Measurements from ENCODE around the gene CCDC194.

DNA sequence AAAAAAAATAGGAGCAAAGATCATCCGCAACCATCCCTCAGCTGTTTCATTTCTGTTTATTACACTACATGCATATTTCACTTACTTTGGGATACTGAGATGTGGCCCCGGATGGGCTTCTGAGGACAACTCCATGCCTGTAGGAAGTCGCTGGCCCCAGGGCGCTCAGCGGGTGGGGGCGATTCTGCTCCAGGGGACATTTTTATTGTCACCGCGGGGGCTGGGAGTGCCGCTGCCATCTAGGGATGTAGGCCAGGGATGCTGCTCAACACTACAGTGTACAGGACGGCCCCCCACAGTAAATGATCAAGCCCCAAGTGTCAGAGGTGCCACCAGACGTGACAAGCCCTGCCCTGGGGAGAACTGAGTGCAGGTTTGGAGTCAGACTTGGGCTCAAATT lies 17.8 kb upstream of the CCDC194 start:
- TF ChIP-seq, protein P1, sequence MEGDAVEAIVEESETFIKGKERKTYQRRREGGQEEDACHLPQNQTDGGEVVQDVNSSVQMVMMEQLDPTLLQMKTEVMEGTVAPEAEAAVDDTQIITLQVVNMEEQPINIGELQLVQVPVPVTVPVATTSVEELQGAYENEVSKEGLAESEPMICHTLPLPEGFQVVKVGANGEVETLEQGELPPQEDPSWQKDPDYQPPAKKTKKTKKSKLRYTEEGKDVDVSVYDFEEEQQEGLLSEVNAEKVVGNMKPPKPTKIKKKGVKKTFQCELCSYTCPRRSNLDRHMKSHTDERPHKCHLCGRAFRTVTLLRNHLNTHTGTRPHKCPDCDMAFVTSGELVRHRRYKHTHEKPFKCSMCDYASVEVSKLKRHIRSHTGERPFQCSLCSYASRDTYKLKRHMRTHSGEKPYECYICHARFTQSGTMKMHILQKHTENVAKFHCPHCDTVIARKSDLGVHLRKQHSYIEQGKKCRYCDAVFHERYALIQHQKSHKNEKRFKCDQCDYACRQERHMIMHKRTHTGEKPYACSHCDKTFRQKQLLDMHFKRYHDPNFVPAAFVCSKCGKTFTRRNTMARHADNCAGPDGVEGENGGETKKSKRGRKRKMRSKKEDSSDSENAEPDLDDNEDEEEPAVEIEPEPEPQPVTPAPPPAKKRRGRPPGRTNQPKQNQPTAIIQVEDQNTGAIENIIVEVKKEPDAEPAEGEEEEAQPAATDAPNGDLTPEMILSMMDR (IDR thresholded peaks at IDR 0.05; ENCODE audit: borderline replicate concordance, extremely low read depth, low read length, poor library complexity, severe bottlenecking): no peak
- no peak for TF ChIP-seq EZH2 (IDR thresholded peaks at IDR 0.05; ENCODE audit: borderline replicate concordance, low read depth, low read length, severe bottlenecking)
